Measurements from ENCODE around the gene RASGRF2.
A peak's percentile ranks its signal among the peaks of the same experiment; 100 is the strongest.

The RASGRF2 gene

DNA sequence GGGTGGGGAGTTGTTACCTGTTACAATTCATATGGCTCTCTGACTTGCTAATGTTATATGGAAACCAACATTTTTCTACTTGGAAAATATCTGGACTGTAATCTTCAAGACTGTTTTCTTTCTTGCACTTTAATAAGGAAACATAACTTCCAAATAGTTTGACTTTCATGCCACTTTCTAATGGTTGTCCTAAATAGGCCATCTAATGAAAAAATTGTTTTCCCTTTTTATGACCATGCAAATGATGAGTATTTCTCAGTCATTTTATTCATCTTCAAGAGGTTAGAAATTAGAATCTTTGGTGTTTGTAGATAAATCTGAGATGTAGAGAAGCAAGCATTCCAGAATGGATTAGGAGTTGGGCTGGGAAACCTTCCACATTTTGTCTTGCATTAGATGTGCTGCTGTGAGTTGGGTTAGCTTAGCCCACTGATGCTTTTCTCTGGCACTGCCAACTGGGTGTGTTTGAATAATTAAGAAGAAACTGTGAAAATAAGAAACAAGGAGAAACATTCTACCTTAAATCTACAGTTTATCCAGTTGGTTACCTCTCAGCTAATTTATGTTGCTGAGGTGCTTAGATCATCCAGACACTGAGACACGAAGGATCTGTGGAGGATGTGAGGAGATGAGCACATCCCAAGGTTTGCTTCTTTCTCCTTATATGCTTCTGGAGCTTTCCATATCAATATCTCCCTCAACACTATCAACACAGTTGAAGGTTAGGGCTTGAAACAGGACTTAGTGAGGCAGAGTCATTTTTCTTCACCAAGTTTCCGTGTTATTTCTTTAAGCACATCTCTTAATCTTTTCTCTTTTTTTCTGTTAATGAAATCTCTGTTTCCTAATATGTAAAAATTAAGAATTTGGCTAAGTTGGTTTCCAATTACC is 2.7 kb downstream of the RASGRF2 start:
- H3K4me3 ChIP-seq (ENCODE audit: insufficient read depth, low read depth, low read length, poor library complexity, severe bottlenecking) = peak overlapping the region; percentile 6
- H3K27ac ChIP-seq (ENCODE audit: insufficient read depth, low read length, poor library complexity, severe bottlenecking) = no peak overlapping the region
- H3K4me1 ChIP-seq (ENCODE audit: control insufficient read depth, insufficient read depth, low read length, poor library complexity, severe bottlenecking) = peaks cover 6% of the 10 kb centered on the region
- H3K36me3 ChIP-seq (ENCODE audit: control insufficient read depth, insufficient read depth, low read length) = no peaks in the 10 kb centered on the region
- H3K9me3 ChIP-seq (ENCODE audit: control insufficient read depth, low read length) = no peaks in the 10 kb centered on the region
- H3K27me3 ChIP-seq (replicated peaks; ENCODE audit: control insufficient read depth, insufficient read depth, low read length, poor library complexity, severe bottlenecking) = no peaks in the 10 kb centered on the region
- DNase-seq = no peak

GRCh38 chr5:80963521-80963895 is 3.3 kb downstream of the RASGRF2 start:
- H3K4me1 ChIP-seq (ENCODE audit: control insufficient read depth, insufficient read depth, low read length, poor library complexity, severe bottlenecking) = peaks cover 6% of the 10 kb centered on the region
- H3K27ac ChIP-seq (ENCODE audit: insufficient read depth, low read length, poor library complexity, severe bottlenecking) = no peak overlapping the region
- DNase-seq = no peak
- no peaks in the 10 kb centered on the region for H3K9me3 ChIP-seq (ENCODE audit: control insufficient read depth, low read length)
- no peaks in the 10 kb centered on the region for H3K36me3 ChIP-seq (ENCODE audit: control insufficient read depth, insufficient read depth, low read length)
- H3K27me3 ChIP-seq (replicated peaks; ENCODE audit: control insufficient read depth, insufficient read depth, low read length, poor library complexity, severe bottlenecking) = no peaks in the 10 kb centered on the region
- H3K4me3 ChIP-seq (ENCODE audit: insufficient read depth, low read depth, low read length, poor library complexity, severe bottlenecking) = peak overlapping the region; percentile 6

DNA sequence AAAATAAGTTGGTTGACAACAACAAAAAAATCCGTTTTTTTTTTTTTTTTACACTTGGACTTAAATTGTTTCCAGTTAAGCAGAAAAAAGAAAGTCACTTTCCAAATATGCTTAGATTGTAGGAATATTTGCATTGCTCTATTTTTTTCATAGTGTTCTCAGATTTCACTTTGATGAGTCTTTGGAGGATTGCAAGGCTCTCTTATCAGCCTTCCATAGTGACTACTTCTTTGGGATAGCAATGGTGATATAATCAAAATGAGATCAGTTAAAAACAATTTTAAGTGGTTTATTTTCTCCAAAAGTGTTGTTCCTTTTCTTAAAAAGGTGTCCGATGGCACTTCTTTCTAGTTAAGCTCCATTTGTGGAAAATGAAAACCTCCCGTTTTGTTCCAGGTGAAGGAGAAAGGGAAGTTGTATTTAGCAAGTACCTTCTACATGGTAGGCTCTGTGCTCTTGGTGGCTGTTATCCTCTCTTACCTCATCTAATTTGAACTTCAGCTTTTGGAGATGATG is 3.9 kb downstream of the RASGRF2 start:
- no peaks in the 10 kb centered on the region for H3K27me3 ChIP-seq (replicated peaks; ENCODE audit: control insufficient read depth, insufficient read depth, low read length, poor library complexity, severe bottlenecking)
- H3K27ac ChIP-seq (ENCODE audit: insufficient read depth, low read length, poor library complexity, severe bottlenecking) = no peak overlapping the region
- no peak overlapping the region for H3K4me3 ChIP-seq (ENCODE audit: insufficient read depth, low read depth, low read length, poor library complexity, severe bottlenecking)
- no peak for DNase-seq
- peaks cover 6% of the 10 kb centered on the region for H3K4me1 ChIP-seq (ENCODE audit: control insufficient read depth, insufficient read depth, low read length, poor library complexity, severe bottlenecking)
- H3K9me3 ChIP-seq (ENCODE audit: control insufficient read depth, low read length) = no peaks in the 10 kb centered on the region
- no peaks in the 10 kb centered on the region for H3K36me3 ChIP-seq (ENCODE audit: control insufficient read depth, insufficient read depth, low read length)

GRCh38 chr5:80964491-80964890 is 4.3 kb downstream of the RASGRF2 start:
- peaks cover 6% of the 10 kb centered on the region for H3K4me1 ChIP-seq (ENCODE audit: control insufficient read depth, insufficient read depth, low read length, poor library complexity, severe bottlenecking)
- no peak for DNase-seq
- no peaks in the 10 kb centered on the region for H3K27me3 ChIP-seq (replicated peaks; ENCODE audit: control insufficient read depth, insufficient read depth, low read length, poor library complexity, severe bottlenecking)
- H3K27ac ChIP-seq (ENCODE audit: insufficient read depth, low read length, poor library complexity, severe bottlenecking) = no peak overlapping the region
- no peak overlapping the region for H3K4me3 ChIP-seq (ENCODE audit: insufficient read depth, low read depth, low read length, poor library complexity, severe bottlenecking)
- H3K9me3 ChIP-seq (ENCODE audit: control insufficient read depth, low read length) = no peaks in the 10 kb centered on the region
- no peaks in the 10 kb centered on the region for H3K36me3 ChIP-seq (ENCODE audit: control insufficient read depth, insufficient read depth, low read length)

- H3K9me3 ChIP-seq (ENCODE audit: control insufficient read depth, low read length) = no peaks in the 10 kb centered on the region
- H3K36me3 ChIP-seq (ENCODE audit: control insufficient read depth, insufficient read depth, low read length) = no peaks in the 10 kb centered on the region
- no peaks in the 10 kb centered on the region for H3K27me3 ChIP-seq (replicated peaks; ENCODE audit: control insufficient read depth, insufficient read depth, low read length, poor library complexity, severe bottlenecking)
- DNase-seq = no peak
- H3K4me1 ChIP-seq (ENCODE audit: control insufficient read depth, insufficient read depth, low read length, poor library complexity, severe bottlenecking) = peaks cover 2% of the 10 kb centered on the region
- no peak overlapping the region for H3K27ac ChIP-seq (ENCODE audit: insufficient read depth, low read length, poor library complexity, severe bottlenecking)
- H3K4me3 ChIP-seq (ENCODE audit: insufficient read depth, low read depth, low read length, poor library complexity, severe bottlenecking) = no peak overlapping the region
These were observed 4.8 kb downstream of the RASGRF2 start for GRCh38 chr5:80964919-80965318.

- no peak overlapping the region for H3K27ac ChIP-seq (ENCODE audit: insufficient read depth, low read length, poor library complexity, severe bottlenecking)
- no peaks in the 10 kb centered on the region for H3K27me3 ChIP-seq (replicated peaks; ENCODE audit: control insufficient read depth, insufficient read depth, low read length, poor library complexity, severe bottlenecking)
These were observed 7.5 kb downstream of the RASGRF2 start for GRCh38 chr5:80967500-80968181.

DNA sequence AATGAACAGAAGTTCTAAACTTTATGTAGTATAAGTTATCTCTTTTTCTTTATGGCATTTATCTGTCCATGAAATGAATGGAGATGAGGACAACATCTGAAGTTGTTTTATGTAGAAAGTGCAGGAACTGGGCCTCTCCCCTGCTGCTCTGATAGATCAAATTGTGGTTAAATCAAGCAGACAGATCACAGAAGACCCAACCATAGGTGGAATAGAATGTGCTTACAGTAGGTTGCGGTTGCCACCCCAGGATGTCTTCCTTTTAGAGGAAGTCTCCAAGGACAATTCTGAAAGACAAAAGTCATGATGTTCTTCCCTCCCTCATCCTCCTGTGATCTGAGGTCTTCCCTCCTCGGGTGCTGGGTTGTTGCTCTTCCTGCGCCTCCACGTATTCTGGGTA is 12.9 kb downstream of the RASGRF2 start:
- Histone ChIP-seq H3K27me3 (replicated peaks; ENCODE audit: control insufficient read depth, insufficient read depth, low read length, poor library complexity, severe bottlenecking) (no peaks in the 10 kb centered on the region), H3K4me1 (ENCODE audit: control insufficient read depth, insufficient read depth, low read length, poor library complexity, severe bottlenecking) (peaks cover 16% of the 10 kb centered on the region), H3K9me3 (ENCODE audit: control insufficient read depth, low read length) (no peaks in the 10 kb centered on the region), H3K36me3 (ENCODE audit: control insufficient read depth, insufficient read depth, low read length) (no peaks in the 10 kb centered on the region), H3K4me3 (ENCODE audit: insufficient read depth, low read depth, low read length, poor library complexity, severe bottlenecking) (no peak overlapping the region), H3K27ac (ENCODE audit: insufficient read depth, low read length, poor library complexity, severe bottlenecking) (no peak overlapping the region)
- no peak for DNase-seq

More at GRCh38 chr5:80967500-80968181, 7.5 kb downstream of the RASGRF2 start:
- H3K4me1 ChIP-seq (ENCODE audit: control insufficient read depth, insufficient read depth, low read length, poor library complexity, severe bottlenecking) = peaks cover 11% of the 10 kb centered on the region
- no peaks in the 10 kb centered on the region for H3K9me3 ChIP-seq (ENCODE audit: control insufficient read depth, low read length)
- no peaks in the 10 kb centered on the region for H3K36me3 ChIP-seq (ENCODE audit: control insufficient read depth, insufficient read depth, low read length)
- no peak overlapping the region for H3K4me3 ChIP-seq (ENCODE audit: insufficient read depth, low read depth, low read length, poor library complexity, severe bottlenecking)
- DNase-seq = no peak

DNA sequence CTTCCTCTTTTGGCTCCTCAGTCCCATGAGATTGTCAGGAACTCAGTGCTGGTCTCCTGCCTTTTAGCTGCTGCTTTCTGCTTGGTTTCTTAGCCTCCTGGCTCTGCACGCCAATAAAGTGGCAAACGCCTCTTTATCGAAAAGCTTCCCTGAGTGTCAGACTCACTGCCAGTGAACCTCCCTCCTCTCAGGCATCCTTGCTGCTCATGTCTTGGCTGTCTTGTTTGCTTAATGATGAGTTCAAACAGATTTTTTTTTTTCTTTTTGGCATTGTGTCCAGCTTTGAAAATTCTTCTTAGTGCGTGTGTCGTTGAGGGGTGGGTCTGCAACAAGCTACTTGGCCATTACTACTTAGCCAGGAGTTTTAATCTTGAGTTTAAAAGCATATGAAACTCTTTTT is 14.9 kb downstream of the RASGRF2 start:
- Histone ChIP-seq H3K4me1 (ENCODE audit: control insufficient read depth, insufficient read depth, low read length, poor library complexity, severe bottlenecking) (peaks cover 16% of the 10 kb centered on the region), H3K27me3 (replicated peaks; ENCODE audit: control insufficient read depth, insufficient read depth, low read length, poor library complexity, severe bottlenecking) (no peaks in the 10 kb centered on the region), H3K36me3 (ENCODE audit: control insufficient read depth, insufficient read depth, low read length) (no peaks in the 10 kb centered on the region), H3K9me3 (ENCODE audit: control insufficient read depth, low read length) (no peaks in the 10 kb centered on the region), H3K4me3 (ENCODE audit: insufficient read depth, low read depth, low read length, poor library complexity, severe bottlenecking) (no peak overlapping the region), H3K27ac (ENCODE audit: insufficient read depth, low read length, poor library complexity, severe bottlenecking) (no peak overlapping the region)
- DNase-seq = no peak

DNA sequence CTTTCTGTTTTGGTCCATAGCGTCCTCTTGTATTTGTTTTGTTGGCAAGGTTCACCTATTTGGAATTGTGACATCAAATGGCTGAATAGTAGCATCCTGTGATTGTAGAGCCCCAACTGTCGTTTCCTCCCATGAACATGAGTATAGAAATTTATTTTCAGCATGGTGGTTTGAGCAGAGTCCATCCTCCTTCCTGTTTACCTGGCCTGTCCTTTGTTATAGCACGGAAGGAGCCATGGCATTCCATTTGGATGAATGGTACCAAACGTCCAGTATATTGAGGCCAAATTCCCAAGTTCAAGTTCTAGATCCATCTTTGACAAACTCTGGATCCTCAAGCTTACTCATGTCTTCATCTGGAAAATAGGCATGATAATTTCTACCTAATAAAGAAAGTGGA is 16.8 kb downstream of the RASGRF2 start:
- no peak overlapping the region for H3K4me3 ChIP-seq (ENCODE audit: insufficient read depth, low read depth, low read length, poor library complexity, severe bottlenecking)
- DNase-seq = no peak

DNA sequence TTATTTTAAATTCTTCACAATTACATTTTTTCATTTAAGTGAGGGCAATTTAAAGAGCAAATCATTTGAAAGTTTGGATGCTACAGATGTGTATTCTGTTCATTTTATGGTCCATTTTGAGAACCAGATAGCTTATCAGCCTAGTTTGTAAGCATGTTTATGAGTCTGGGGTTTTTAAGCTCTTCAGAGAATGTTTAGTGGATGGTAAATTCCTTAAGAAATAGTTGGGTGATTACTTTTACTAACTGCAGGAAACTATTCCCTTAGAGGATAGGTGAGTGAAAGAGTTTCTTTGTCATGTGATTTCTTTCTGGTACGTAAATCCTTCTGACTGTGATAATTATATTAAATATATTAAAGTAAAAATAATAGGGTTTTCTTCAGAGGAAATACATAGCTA is 17.6 kb downstream of the RASGRF2 start:
- Histone ChIP-seq H3K36me3 (ENCODE audit: control insufficient read depth, insufficient read depth, low read length) (no peaks in the 10 kb centered on the region), H3K27me3 (replicated peaks; ENCODE audit: control insufficient read depth, insufficient read depth, low read length, poor library complexity, severe bottlenecking) (no peaks in the 10 kb centered on the region), H3K9me3 (ENCODE audit: control insufficient read depth, low read length) (no peaks in the 10 kb centered on the region), H3K4me3 (ENCODE audit: insufficient read depth, low read depth, low read length, poor library complexity, severe bottlenecking) (no peak overlapping the region), H3K27ac (ENCODE audit: insufficient read depth, low read length, poor library complexity, severe bottlenecking) (no peak overlapping the region), H3K4me1 (ENCODE audit: control insufficient read depth, insufficient read depth, low read length, poor library complexity, severe bottlenecking) (peaks cover 7% of the 10 kb centered on the region)
- DNase-seq = no peak

More for the DNA sequence above, 16.8 kb downstream of the RASGRF2 start:
- no peak overlapping the region for H3K27ac ChIP-seq (ENCODE audit: insufficient read depth, low read length, poor library complexity, severe bottlenecking)
- no peaks in the 10 kb centered on the region for H3K36me3 ChIP-seq (ENCODE audit: control insufficient read depth, insufficient read depth, low read length)
- no peaks in the 10 kb centered on the region for H3K9me3 ChIP-seq (ENCODE audit: control insufficient read depth, low read length)
- H3K4me1 ChIP-seq (ENCODE audit: control insufficient read depth, insufficient read depth, low read length, poor library complexity, severe bottlenecking) = peaks cover 11% of the 10 kb centered on the region
- no peaks in the 10 kb centered on the region for H3K27me3 ChIP-seq (replicated peaks; ENCODE audit: control insufficient read depth, insufficient read depth, low read length, poor library complexity, severe bottlenecking)

Data from effector memory CD4-positive, alpha-beta T cell (primary cell).